ENCODE data around the gene KRT33A.

GRCh38 chr17:41327411-41328120 lies 23.1 kb downstream of the KRT33A start:
- no peak for TF ChIP-seq ZFP30 (CRISPR knock-in tag; IDR thresholded peaks at IDR 0.05)
- TF ChIP-seq, protein P1, sequence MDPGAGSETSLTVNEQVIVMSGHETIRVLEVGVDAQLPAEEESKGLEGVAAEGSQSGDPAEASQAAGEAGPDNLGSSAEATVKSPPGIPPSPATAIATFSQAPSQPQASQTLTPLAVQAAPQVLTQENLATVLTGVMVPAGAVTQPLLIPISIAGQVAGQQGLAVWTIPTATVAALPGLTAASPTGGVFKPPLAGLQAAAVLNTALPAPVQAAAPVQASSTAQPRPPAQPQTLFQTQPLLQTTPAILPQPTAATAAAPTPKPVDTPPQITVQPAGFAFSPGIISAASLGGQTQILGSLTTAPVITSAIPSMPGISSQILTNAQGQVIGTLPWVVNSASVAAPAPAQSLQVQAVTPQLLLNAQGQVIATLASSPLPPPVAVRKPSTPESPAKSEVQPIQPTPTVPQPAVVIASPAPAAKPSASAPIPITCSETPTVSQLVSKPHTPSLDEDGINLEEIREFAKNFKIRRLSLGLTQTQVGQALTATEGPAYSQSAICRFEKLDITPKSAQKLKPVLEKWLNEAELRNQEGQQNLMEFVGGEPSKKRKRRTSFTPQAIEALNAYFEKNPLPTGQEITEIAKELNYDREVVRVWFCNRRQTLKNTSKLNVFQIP (CRISPR knock-in tag; IDR thresholded peaks at IDR 0.05; ENCODE audit: borderline replicate concordance, low read depth), result no peak
- TF ChIP-seq ZNF8 (CRISPR knock-in tag; IDR thresholded peaks at IDR 0.05), result no peak
- no peak for TF ChIP-seq ZNF565 (CRISPR knock-in tag; conservative IDR thresholded peaks at IDR 0.05; ENCODE audit: low read depth)
- TF ChIP-seq, protein P2, sequence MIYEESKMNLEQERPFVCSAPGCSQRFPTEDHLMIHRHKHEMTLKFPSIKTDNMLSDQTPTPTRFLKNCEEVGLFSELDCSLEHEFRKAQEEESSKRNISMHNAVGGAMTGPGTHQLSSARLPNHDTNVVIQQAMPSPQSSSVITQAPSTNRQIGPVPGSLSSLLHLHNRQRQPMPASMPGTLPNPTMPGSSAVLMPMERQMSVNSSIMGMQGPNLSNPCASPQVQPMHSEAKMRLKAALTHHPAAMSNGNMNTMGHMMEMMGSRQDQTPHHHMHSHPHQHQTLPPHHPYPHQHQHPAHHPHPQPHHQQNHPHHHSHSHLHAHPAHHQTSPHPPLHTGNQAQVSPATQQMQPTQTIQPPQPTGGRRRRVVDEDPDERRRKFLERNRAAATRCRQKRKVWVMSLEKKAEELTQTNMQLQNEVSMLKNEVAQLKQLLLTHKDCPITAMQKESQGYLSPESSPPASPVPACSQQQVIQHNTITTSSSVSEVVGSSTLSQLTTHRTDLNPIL (CRISPR knock-in tag; IDR thresholded peaks at IDR 0.05; ENCODE audit: low read depth), result no peak
- no peak for TF ChIP-seq ARNTL (CRISPR knock-in tag; IDR thresholded peaks at IDR 0.05; ENCODE audit: borderline replicate concordance, low read depth)
- TF ChIP-seq CSDC2 (CRISPR knock-in tag; IDR thresholded peaks at IDR 0.05), result no peak
- TF ChIP-seq, protein P3, sequence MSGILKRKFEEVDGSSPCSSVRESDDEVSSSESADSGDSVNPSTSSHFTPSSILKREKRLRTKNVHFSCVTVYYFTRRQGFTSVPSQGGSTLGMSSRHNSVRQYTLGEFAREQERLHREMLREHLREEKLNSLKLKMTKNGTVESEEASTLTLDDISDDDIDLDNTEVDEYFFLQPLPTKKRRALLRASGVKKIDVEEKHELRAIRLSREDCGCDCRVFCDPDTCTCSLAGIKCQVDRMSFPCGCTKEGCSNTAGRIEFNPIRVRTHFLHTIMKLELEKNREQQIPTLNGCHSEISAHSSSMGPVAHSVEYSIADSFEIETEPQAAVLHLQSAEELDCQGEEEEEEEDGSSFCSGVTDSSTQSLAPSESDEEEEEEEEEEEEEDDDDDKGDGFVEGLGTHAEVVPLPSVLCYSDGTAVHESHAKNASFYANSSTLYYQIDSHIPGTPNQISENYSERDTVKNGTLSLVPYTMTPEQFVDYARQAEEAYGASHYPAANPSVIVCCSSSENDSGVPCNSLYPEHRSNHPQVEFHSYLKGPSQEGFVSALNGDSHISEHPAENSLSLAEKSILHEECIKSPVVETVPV (CRISPR knock-in tag; IDR thresholded peaks at IDR 0.05), result no peak

All from SK-N-SH treated with all-trans-retinoic acid at 6 μM for 48 hours (cell line).